Mesodermal cell (in vitro differentiated cells): ENCODE results near the gene SRSF4.

Experiments
- H3K27ac ChIP-seq: 2 replicates; pipeline ENCODE4 v1.7.0; 2013; ENCODE audit warnings: mild to moderate bottlenecking, low read depth, low read length, moderate library complexity; ENCODE audit not compliant: severe bottlenecking
- H3K36me3 ChIP-seq: 2 replicates; pipeline ENCODE4 v1.7.1; 2013; ENCODE audit warnings: mild to moderate bottlenecking, low read length, moderate library complexity; ENCODE audit not compliant: control insufficient read depth, insufficient read depth
- H3K4me1 ChIP-seq: one replicate; pipeline ENCODE4 v1.7.1; 2013; ENCODE audit warnings: mild to moderate bottlenecking, low read length; ENCODE audit not compliant: insufficient read depth, control insufficient read depth, poor library complexity, severe bottlenecking
- H3K4me3 ChIP-seq: 2 replicates; pipeline ENCODE4 v1.7.0; 2013; ENCODE audit warnings: low read length, control low read depth, mild to moderate bottlenecking; ENCODE audit not compliant: insufficient read depth, poor library complexity, severe bottlenecking; ENCODE audit errors: extremely low read depth
- H3K9me3 ChIP-seq: 2 replicates; pipeline ENCODE4 v1.7.1; 2013; ENCODE audit warnings: mild to moderate bottlenecking, low read length, moderate library complexity; ENCODE audit not compliant: control insufficient read depth
- WGBS, 2 experiments: methylation state at CpG; one replicate each; pipeline ENCODE4 v1.1.5; 2013; ENCODE audit warnings: missing lambda C conversion rate in 2 of 2; ENCODE audit not compliant: insufficient coverage in 2 of 2; 5-methylcytosine and 5-hydroxymethylcytosine counted together

Gene SRSF4

GRCh38 chr1:29200906-29201594, 19.4 kb upstream of the SRSF4 start:
- H3K9me3 ChIP-seq = no peaks in the 10 kb centered on the region
- peak overlapping the region; percentile 24 for H3K27ac ChIP-seq
- peaks cover 47% of the 10 kb centered on the region for H3K36me3 ChIP-seq
- WGBS, 2 experiments = 97 to 100% methylated on average over 2 to 4 of the region's 5 CpGs
- H3K4me1 ChIP-seq = peaks cover 37% of the 10 kb centered on the region
- H3K4me3 ChIP-seq = no peak overlapping the region

- Histone ChIP-seq H3K27ac (peak overlapping the region; percentile 87), H3K36me3 (peaks cover 63% of the 10 kb centered on the region), H3K9me3 (no peaks in the 10 kb centered on the region), H3K4me1 (peaks cover 37% of the 10 kb centered on the region), H3K4me3 (no peak overlapping the region)
- WGBS, 2 experiments = 91 to 95% methylated on average over 12 of the region's 12 CpGs
Measured at GRCh38 chr1:29197993-29198392, 16.3 kb upstream of the SRSF4 start.

GRCh38 chr1:29197590-29197924, 15.9 kb upstream of the SRSF4 start:
- Histone ChIP-seq H3K9me3 (no peaks in the 10 kb centered on the region), H3K4me1 (peaks cover 35% of the 10 kb centered on the region), H3K27ac (peak overlapping the region; percentile 87), H3K4me3 (no peak overlapping the region), H3K36me3 (peaks cover 64% of the 10 kb centered on the region)
- 88 to 93% methylated on average over 2 of the region's 2 CpGs for WGBS, 2 experiments

GRCh38 chr1:29196863-29197589, 15.3 kb upstream of the SRSF4 start:
- Histone ChIP-seq H3K27ac (peak overlapping the region; percentile 87), H3K36me3 (peaks cover 62% of the 10 kb centered on the region), H3K9me3 (no peaks in the 10 kb centered on the region), H3K4me1 (peaks cover 30% of the 10 kb centered on the region), H3K4me3 (no peak overlapping the region)
- WGBS, 2 experiments = 85 to 93% methylated on average over 3 to 5 of the region's 7 CpGs

GRCh38 chr1:29195881-29196291, 14.2 kb upstream of the SRSF4 start:
- 93 to 96% methylated on average over 5 to 7 of the region's 8 CpGs for WGBS, 2 experiments
- H3K36me3 ChIP-seq = peaks cover 52% of the 10 kb centered on the region
- no peak overlapping the region for H3K27ac ChIP-seq
- peaks cover 18% of the 10 kb centered on the region for H3K4me1 ChIP-seq
- no peak overlapping the region for H3K4me3 ChIP-seq
- no peaks in the 10 kb centered on the region for H3K9me3 ChIP-seq

GRCh38 chr1:29193879-29194455, 12.3 kb upstream of the SRSF4 start:
- WGBS, 2 experiments = 96 to 97% methylated on average over 7 of the region's 8 CpGs
- no peak overlapping the region for H3K4me3 ChIP-seq
- peaks cover 33% of the 10 kb centered on the region for H3K36me3 ChIP-seq

GRCh38 chr1:29190718-29191117, 9.0 kb upstream of the SRSF4 start:
- WGBS, 2 experiments = 79 to 100% methylated on average over 2 of the region's 6 CpGs
- Histone ChIP-seq H3K4me3 (no peak overlapping the region), H3K27ac (no peak overlapping the region), H3K9me3 (no peaks in the 10 kb centered on the region), H3K36me3 (peaks cover 23% of the 10 kb centered on the region), H3K4me1 (peaks cover 6% of the 10 kb centered on the region)

More at GRCh38 chr1:29193879-29194455, 12.3 kb upstream of the SRSF4 start:
- Histone ChIP-seq H3K9me3 (no peaks in the 10 kb centered on the region), H3K27ac (no peak overlapping the region), H3K4me1 (peaks cover 15% of the 10 kb centered on the region)

- Histone ChIP-seq H3K36me3 (no peaks in the 10 kb centered on the region), H3K9me3 (no peaks in the 10 kb centered on the region), H3K4me1 (peaks cover 10% of the 10 kb centered on the region), H3K4me3 (no peak overlapping the region), H3K27ac (peak overlapping the region; percentile 16)
- no CpG with 5 or more reads among the region's 1 CpG for WGBS, 2 experiments
Measured at GRCh38 chr1:29186707-29187106, 5.0 kb upstream of the SRSF4 start.

- Histone ChIP-seq H3K4me1 (peaks cover 10% of the 10 kb centered on the region), H3K27ac (peak overlapping the region; percentile 16)
- WGBS, 2 experiments = 87 to 89% methylated on average over 1 to 2 of the region's 3 CpGs
Measured at GRCh38 chr1:29186252-29186651, 4.6 kb upstream of the SRSF4 start.

GRCh38 chr1:29183287-29183686, 1.6 kb upstream of the SRSF4 start:
- WGBS, 2 experiments = no CpG with 5 or more reads among the region's 1 CpG
- H3K4me1 ChIP-seq = peaks cover 22% of the 10 kb centered on the region
- H3K36me3 ChIP-seq = peaks cover 18% of the 10 kb centered on the region
- no peak overlapping the region for H3K27ac ChIP-seq
- no peak overlapping the region for H3K4me3 ChIP-seq
- no peaks in the 10 kb centered on the region for H3K9me3 ChIP-seq

More at GRCh38 chr1:29186252-29186651, 4.6 kb upstream of the SRSF4 start:
- no peaks in the 10 kb centered on the region for H3K36me3 ChIP-seq
- H3K4me3 ChIP-seq = no peak overlapping the region
- H3K9me3 ChIP-seq = no peaks in the 10 kb centered on the region
